Measurements from ENCODE around the gene BDKRB2. TPM values are rescaled to one million over a fixed set of nuclear protein-coding genes. Genes with fewer than 3 reads are reported as not detected.

BDKRB2 gene
- total and polyA plus RNA-seq, 2 experiments from 2014 or later = 4.4 to 5.9 TPM

GRCh38 chr14:96221109-96221650 is 16.5 kb downstream of the BDKRB2 start:
- TF ChIP-seq EZH2 (IDR thresholded peaks at IDR 0.05; ENCODE audit: borderline replicate concordance) (no peak), CTCF (IDR thresholded peaks at IDR 0.05; ENCODE audit: poor library complexity) (no peak), EZH2phosphoT487 (IDR thresholded peaks at IDR 0.05; ENCODE audit: low read depth, severe bottlenecking, unreplicated experiment) (no peak)
- Histone ChIP-seq H3K4me2 (no peak overlapping the region), H3K36me3 (replicated peaks; ENCODE audit: insufficient read depth, low read depth) (no peaks in the 10 kb centered on the region), H3K9me3 (ENCODE audit: low read depth) (no peaks in the 10 kb centered on the region), H2AFZ (no peak overlapping the region), H3K4me3 (no peak overlapping the region), H3K4me1 (ENCODE audit: insufficient read depth) (peaks cover 3% of the 10 kb centered on the region), H3K27me3 (no peaks in the 10 kb centered on the region), H4K20me1 (ENCODE audit: insufficient read depth, poor library complexity, severe bottlenecking) (no peaks in the 10 kb centered on the region), H3K79me2 (no peaks in the 10 kb centered on the region), H3K27ac (no peak overlapping the region), H3K9me2 (replicated peaks; ENCODE audit: insufficient read depth) (no peaks in the 10 kb centered on the region)
- 84% methylated on average over 7 of the region's 7 CpGs for WGBS (ENCODE audit: low lambda C conversion rate, missing lambda C conversion rate)
- no peak for DNase-seq (ENCODE audit: low spot score)

- TF ChIP-seq EZH2phosphoT487 (IDR thresholded peaks at IDR 0.05; ENCODE audit: low read depth, severe bottlenecking, unreplicated experiment) = no peak
- no peak for TF ChIP-seq CTCF (IDR thresholded peaks at IDR 0.05; ENCODE audit: poor library complexity)
- TF ChIP-seq EZH2 (IDR thresholded peaks at IDR 0.05; ENCODE audit: borderline replicate concordance) = no peak
- no peak overlapping the region for H3K27ac ChIP-seq
- no peaks in the 10 kb centered on the region for H3K9me3 ChIP-seq (ENCODE audit: low read depth)
- no peaks in the 10 kb centered on the region for H3K9me2 ChIP-seq (replicated peaks; ENCODE audit: insufficient read depth)
- H3K27me3 ChIP-seq = no peaks in the 10 kb centered on the region
- no peak overlapping the region for H3K4me2 ChIP-seq
- no peaks in the 10 kb centered on the region for H3K36me3 ChIP-seq (replicated peaks; ENCODE audit: insufficient read depth, low read depth)
- no peak for DNase-seq (ENCODE audit: low spot score)
- WGBS (ENCODE audit: low lambda C conversion rate, missing lambda C conversion rate) = 93% methylated on average over 8 of the region's 8 CpGs
- no peaks in the 10 kb centered on the region for H3K79me2 ChIP-seq
- H3K4me3 ChIP-seq = no peak overlapping the region
- no peak overlapping the region for H2AFZ ChIP-seq
- no peaks in the 10 kb centered on the region for H4K20me1 ChIP-seq (ENCODE audit: insufficient read depth, poor library complexity, severe bottlenecking)
- peaks cover 3% of the 10 kb centered on the region for H3K4me1 ChIP-seq (ENCODE audit: insufficient read depth)
These were observed 17.2 kb downstream of the BDKRB2 start for GRCh38 chr14:96221841-96222240.

GRCh38 chr14:96224480-96225096 is 19.9 kb downstream of the BDKRB2 start:
- H3K4me2 ChIP-seq = no peak overlapping the region
- no peaks in the 10 kb centered on the region for H3K9me2 ChIP-seq (replicated peaks; ENCODE audit: insufficient read depth)
- no peaks in the 10 kb centered on the region for H3K79me2 ChIP-seq
- WGBS (ENCODE audit: low lambda C conversion rate, missing lambda C conversion rate) = 83% methylated on average over 8 of the region's 8 CpGs
- no peaks in the 10 kb centered on the region for H3K9me3 ChIP-seq (ENCODE audit: low read depth)
- H4K20me1 ChIP-seq (ENCODE audit: insufficient read depth, poor library complexity, severe bottlenecking) = no peaks in the 10 kb centered on the region
- no peak overlapping the region for H2AFZ ChIP-seq
- no peak overlapping the region for H3K4me3 ChIP-seq
- H3K27me3 ChIP-seq = no peaks in the 10 kb centered on the region
- H3K27ac ChIP-seq = no peak overlapping the region
- H3K36me3 ChIP-seq (replicated peaks; ENCODE audit: insufficient read depth, low read depth) = no peaks in the 10 kb centered on the region
- no peaks in the 10 kb centered on the region for H3K4me1 ChIP-seq (ENCODE audit: insufficient read depth)
- no peak for DNase-seq (ENCODE audit: low spot score)
- no peak for TF ChIP-seq EZH2phosphoT487 (IDR thresholded peaks at IDR 0.05; ENCODE audit: low read depth, severe bottlenecking, unreplicated experiment)
- no peak for TF ChIP-seq EZH2 (IDR thresholded peaks at IDR 0.05; ENCODE audit: borderline replicate concordance)
- no peak for TF ChIP-seq CTCF (IDR thresholded peaks at IDR 0.05; ENCODE audit: poor library complexity)
